GM19193 (cell line): ENCODE data around the gene MACROD2.

ENCODE experiments used
- POLR2A ChIP-seq: IDR thresholded peaks from 4 replicates; pipeline ENCODE4 v1.6.1; 2011; ENCODE audit not compliant: insufficient read depth, insufficient read length; ENCODE audit errors: extremely low read depth

The MACROD2 gene

GRCh38 chr20:15921930-15922329 lies 1926.6 kb downstream of the MACROD2 start:
- no peak for TF ChIP-seq POLR2A

DNA sequence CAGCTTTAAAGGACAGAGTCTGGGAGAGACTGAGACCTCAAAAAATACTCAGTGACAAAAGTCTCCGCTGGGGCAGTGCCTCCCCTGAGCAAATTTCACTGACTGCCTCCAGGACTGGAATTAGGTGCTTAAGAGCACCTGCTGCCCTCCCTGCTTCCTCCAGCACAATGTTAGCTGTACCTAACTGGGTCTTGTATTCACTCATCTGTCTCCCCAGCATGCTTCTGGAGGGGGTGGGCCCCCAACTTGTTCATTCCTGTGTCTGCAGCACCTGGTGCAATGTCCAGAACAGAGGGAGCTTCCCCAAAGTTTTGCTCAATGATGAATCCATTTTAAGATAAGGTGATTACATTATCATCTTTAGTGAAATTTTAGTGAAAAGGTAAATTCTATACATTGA lies 1927.2 kb downstream of the MACROD2 start:
- no peak for TF ChIP-seq POLR2A

GRCh38 chr20:15923030-15923776 lies 1927.9 kb downstream of the MACROD2 start:
- no peak for TF ChIP-seq POLR2A

DNA sequence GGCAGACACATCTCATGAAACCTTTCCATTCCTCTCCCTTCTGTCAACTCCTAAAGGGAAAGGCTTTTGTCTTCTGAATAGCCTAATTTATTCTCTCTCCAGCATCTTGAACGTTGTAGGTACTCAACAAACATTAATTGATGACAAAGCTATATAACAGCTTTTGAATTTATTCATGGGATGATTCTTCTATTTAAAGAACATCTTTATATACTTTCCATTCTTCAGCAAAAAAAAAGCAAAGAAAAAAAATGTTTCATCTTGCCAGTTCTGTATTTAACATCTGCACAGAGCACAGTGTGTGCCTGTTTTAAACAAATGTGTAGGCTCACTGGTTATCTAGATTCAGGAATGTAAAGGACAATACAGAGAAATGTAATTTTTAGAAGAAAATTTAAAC lies 1929.2 kb downstream of the MACROD2 start:
- TF ChIP-seq POLR2A = no peak

DNA sequence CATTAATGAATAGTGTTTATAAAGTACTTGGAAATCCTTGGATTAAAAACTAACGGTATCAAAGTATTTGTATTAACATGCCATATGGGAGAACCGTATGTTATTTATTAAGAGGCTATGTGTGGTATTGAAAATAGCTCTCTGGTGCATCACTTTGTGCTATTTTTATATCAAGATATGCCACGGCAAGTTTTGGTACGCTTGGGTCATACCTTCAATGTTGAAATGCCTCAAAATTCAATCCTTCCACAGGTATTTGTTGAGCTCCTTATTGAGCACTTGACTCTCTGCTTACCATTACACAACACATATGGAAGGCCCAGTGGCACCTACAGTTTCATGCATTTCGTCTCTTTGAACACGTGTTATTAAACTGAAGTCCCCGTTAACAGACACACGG lies 1930.1 kb downstream of the MACROD2 start:
- no peak for TF ChIP-seq POLR2A

- no peak for TF ChIP-seq POLR2A
These were observed 1932.8 kb downstream of the MACROD2 start for GRCh38 chr20:15927893-15928650.

GRCh38 chr20:15928946-15929345 lies 1933.6 kb downstream of the MACROD2 start:
- no peak for TF ChIP-seq POLR2A

DNA sequence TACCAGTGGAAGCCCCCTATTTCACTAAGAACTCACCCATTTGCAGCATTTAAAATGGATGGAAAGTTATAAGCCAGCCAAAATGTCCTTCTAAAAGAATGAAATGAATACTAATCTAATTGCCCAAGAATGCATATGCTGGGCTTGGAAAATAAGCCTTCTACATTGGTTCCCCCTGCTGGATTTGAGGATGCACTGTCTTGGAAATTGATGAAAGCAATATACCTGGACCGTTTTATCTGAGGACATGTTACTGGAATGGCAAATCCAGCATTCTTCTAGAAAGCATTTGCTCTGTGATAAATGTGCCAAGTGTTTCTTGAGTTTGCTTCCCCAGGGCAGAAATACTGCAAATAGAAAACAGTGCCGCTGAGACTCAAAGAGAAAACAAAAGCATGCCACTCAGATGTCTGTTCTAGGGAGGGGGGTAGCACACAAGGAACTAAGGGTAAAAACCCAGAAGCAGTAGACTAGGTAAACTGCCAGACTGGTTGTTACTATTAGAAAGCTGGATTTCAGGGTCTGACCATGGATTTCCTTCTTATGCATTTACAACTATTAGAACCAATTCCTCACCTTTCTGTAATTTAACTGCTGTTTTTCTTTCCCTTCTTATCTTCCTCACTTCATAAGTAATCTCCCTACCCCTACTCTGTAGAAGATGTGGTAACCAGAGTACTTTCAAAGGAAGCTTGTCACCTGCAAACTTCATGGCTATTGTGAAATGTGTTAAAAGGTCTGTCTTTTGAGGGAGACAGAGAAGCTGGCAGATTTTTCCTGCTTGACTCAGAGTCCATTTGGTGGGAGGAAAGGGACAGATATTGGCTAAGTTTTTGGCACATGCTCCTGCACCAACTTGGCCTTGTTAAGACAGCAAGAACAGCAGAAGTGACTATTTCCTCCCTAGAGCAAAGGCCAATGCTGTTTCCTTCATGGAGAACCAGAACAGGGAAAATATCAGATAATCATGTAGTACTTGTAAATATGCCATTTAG lies 1935.3 kb downstream of the MACROD2 start:
- no peak for TF ChIP-seq POLR2A

DNA sequence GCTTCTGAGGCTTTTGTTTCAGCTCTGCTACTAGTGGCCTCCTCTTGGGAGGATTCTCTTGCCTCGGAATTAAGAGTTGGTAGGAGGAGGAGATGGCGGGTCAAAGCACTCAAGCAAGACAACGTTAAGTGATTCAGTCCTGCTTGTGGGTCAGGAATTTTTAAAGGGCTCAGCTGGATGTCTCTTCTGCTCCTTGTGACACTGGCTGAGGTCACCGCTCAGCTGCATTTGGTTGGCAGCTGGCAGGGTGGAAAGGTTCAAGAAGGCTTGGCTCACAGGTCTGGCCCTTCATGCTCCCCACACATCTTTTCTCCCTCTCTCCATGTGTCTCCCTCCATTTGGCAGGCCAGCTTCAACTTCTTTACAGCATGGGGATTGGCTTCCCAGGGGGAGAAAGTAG lies 1936.6 kb downstream of the MACROD2 start:
- TF ChIP-seq POLR2A = no peak

- TF ChIP-seq POLR2A = no peak
These were observed 1941.9 kb downstream of the MACROD2 start for GRCh38 chr20:15937179-15937578.

- TF ChIP-seq POLR2A = no peak
These were observed 1943.5 kb downstream of the MACROD2 start for GRCh38 chr20:15938847-15939246.

GRCh38 chr20:15940127-15940526 lies 1944.8 kb downstream of the MACROD2 start:
- TF ChIP-seq POLR2A = no peak

DNA sequence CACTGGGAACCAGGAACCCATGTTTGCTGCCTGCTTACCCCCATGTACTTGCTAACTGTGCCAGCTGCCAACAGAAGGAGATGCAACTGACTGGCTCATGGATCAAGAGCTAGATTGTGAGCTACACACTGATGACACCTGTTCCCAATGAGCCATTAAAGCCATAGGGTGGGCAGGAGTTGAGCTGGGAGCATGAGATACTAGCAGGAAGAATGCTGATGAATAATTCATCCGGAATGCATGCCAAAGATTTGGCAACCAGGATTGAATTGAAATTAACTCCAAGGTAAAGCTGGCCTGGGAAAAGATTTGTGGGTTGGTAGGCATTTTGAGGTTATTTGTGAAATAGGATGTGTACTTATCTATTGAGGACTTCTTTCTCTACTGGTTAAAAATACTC lies 1946.8 kb downstream of the MACROD2 start:
- TF ChIP-seq POLR2A = no peak

DNA sequence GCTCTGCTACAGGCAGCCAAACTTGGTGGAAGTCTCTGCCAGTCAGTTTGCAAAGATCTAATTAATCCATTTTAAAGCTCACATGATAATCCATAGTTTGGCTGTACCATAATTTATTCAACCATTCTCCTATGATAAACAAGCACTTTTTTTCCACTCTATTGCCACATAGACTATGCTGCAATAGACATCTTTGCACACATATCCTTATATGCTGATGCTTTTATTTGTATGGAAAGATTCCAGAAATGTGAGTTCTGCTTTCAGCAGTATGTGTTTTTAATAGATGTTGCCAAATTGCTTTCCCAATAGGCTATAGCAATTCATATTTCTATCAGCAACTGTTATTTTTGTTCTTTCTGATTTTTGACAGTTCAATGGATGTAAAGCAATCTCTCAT lies 1950.0 kb downstream of the MACROD2 start:
- TF ChIP-seq POLR2A = no peak

DNA sequence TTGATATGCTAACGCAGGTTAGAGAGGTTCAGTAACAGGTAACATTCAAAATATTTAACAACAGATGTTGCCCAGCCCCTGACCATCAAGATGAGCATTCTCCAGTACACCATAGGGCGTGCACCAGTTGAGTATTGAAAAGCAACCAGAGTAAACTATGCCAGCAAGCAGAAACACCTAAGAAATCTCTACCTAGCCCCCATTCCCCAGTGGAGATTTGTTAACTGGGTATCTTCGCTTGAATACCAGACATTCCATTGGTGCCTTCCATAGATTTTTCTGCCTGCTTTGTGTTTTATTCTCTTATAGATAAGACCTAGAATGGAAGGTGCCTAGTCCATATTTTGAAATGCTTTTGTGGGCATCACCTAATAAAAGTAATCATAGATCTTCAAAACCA lies 1954.1 kb downstream of the MACROD2 start:
- TF ChIP-seq POLR2A = no peak
